PFSK-1 (cell line): ENCODE results near the gene RSRC1.

Experiments used
- POLR2AphosphoS5 ChIP-seq: IDR thresholded peaks from 2 replicates; pipeline ENCODE4 v1.6.1; 2012; ENCODE audit warnings: low read depth, mild to moderate bottlenecking, control low read depth, low read length, moderate library complexity
- TAF1 ChIP-seq: IDR thresholded peaks from 2 replicates; pipeline ENCODE4 v1.6.1; 2012; ENCODE audit warnings: low read length, control low read depth, borderline replicate concordance; ENCODE audit not compliant: insufficient read depth

DNA sequence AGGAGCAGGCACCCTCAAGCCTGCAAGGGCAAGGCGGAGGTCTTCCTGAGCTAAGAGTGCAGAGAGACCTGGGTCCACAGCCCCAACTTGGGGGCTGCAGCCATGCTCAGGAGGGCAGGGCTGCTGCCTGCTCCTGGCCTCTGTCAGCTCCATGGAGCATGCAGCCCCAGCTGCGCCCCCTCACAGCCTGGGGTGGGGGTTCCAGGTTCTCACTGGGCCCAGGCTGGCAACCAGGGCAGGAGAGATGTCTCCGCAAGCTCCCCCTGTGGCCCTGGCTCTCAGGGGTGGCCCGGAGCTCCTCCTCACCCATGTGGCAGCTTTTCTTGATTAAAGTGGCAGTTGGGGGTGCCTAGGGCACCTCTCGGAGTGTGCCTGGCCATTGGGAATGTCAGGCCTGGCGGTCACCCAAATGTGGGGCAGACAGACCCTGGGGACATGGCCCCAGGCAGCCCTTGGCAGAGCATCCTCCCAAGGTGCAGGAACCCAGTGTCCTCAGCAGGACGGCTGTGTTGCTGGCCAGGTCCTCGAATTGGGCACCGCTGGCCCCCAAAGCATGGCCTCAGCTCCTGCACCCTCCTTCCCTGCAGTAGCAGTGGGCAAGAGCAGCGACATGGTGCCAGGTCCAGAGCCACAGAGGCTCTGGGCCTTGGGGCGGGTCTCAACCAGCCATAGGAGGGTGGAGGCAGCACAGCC lies 251.0 kb downstream of the RSRC1 start:
- TF ChIP-seq POLR2AphosphoS5 (no peak), TAF1 (no peak)
